OCI-LY3 (cell line): ENCODE data around the gene C22orf31.
"Not testable (repeated sequence)": the region's sequence is repeated elsewhere in the genome, so short reads cannot be mapped to it uniquely, and the experiment has no call there.

ENCODE experiments used
- H2AFZ ChIP-seq: fragments of 200-600, 300-600 bp; shearing (Covaris generic); 2 replicates; pipeline ENCODE4 v1.6.0; 2014; ENCODE audit warnings: antibody characterized with exemption, low read depth, low read length
- H3K27ac ChIP-seq: fragments of 200-600, 300-600 bp; sonication (generic); 2 replicates; pipeline ENCODE4 v1.5.1; 2014; ENCODE audit warnings: mild to moderate bottlenecking, low read length, moderate library complexity, mixed read lengths
- H3K27me3 ChIP-seq: fragments of 200-600, 300-600 bp; sonication (generic); 2 replicates; pipeline ENCODE4 v1.6.1; 2014; ENCODE audit warnings: low read depth, low read length, mixed read lengths
- H3K36me3 ChIP-seq: fragments of 200-600, 300-600 bp; sonication (generic); replicated peaks from 2 replicates; pipeline ENCODE3; 2014; ENCODE audit warnings: low read depth, low read length, mixed read lengths
- H3K4me1 ChIP-seq: fragments of 300-600, 200-600 bp; sonication (generic); 2 replicates; pipeline ENCODE4 v1.6.1; 2014; ENCODE audit warnings: low read length, mixed read lengths
- H3K4me2 ChIP-seq: fragments of 200-600, 300-600 bp; sonication (generic); 2 replicates; pipeline ENCODE4 v1.6.1; 2014; ENCODE audit warnings: low read length, mixed read lengths
- H3K4me3 ChIP-seq: fragments of 300-600, 200-600 bp; sonication (generic); 2 replicates; pipeline ENCODE4 v1.5.1; 2014; ENCODE audit warnings: antibody characterized with exemption, mild to moderate bottlenecking, low read length, moderate library complexity
- H3K79me2 ChIP-seq: fragments of 300-600, 200-600 bp; shearing (Covaris generic); 2 replicates; pipeline ENCODE4 v1.6.1; 2014; ENCODE audit warnings: mild to moderate bottlenecking, low read length, mixed read lengths
- H3K9ac ChIP-seq: fragments of 300-600, 200-600 bp; shearing (Covaris generic); 2 replicates; pipeline ENCODE4 v1.6.0; 2014; ENCODE audit warnings: mild to moderate bottlenecking, low read length, moderate library complexity
- H3K9me3 ChIP-seq: fragments of 200-600, 300-600 bp; shearing (Covaris generic); 2 replicates; pipeline ENCODE4 v1.6.1; 2014; ENCODE audit warnings: low read length, mixed read lengths; ENCODE audit not compliant: insufficient read depth
- H4K20me1 ChIP-seq: fragments of 200-600, 300-600 bp; sonication (generic); 2 replicates; pipeline ENCODE4 v1.6.1; 2016; ENCODE audit warnings: low read length, mixed read lengths; ENCODE audit not compliant: insufficient read depth
- EZH2phosphoT487 ChIP-seq: fragments of 200-600 bp; shearing (Covaris generic); IDR thresholded peaks from 2 replicates; pipeline ENCODE4 v1.6.1; 2018; ENCODE audit warnings: antibody characterized with exemption, mixed run types, low read depth
- TF ChIP-seq, protein P1 (sequence below): fragments of 200-600, 300-600 bp; sonication (generic); IDR thresholded peaks from 2 replicates; pipeline ENCODE4 v1.5.1; 2014; ENCODE audit warnings: antibody characterized with exemption, low read length, low read depth

C22orf31 gene

GRCh38 chr22:29088809-29089208 is 27.2 kb upstream of the C22orf31 start:
- H4K20me1 ChIP-seq: no peaks in the 10 kb centered on the region
- H3K4me1 ChIP-seq: no peaks in the 10 kb centered on the region
- no peak overlapping the region for H3K4me3 ChIP-seq
- H3K4me2 ChIP-seq: no peak overlapping the region
- no peaks in the 10 kb centered on the region for H3K79me2 ChIP-seq
- no peaks in the 10 kb centered on the region for H3K36me3 ChIP-seq
- no peak for TF ChIP-seq EZH2phosphoT487
- H3K27me3 ChIP-seq: peaks cover 27% of the 10 kb centered on the region
- H2AFZ ChIP-seq: no peak overlapping the region
- no peak overlapping the region for H3K9ac ChIP-seq
- H3K9me3 ChIP-seq: no peaks in the 10 kb centered on the region
- no peak overlapping the region for H3K27ac ChIP-seq

DNA sequence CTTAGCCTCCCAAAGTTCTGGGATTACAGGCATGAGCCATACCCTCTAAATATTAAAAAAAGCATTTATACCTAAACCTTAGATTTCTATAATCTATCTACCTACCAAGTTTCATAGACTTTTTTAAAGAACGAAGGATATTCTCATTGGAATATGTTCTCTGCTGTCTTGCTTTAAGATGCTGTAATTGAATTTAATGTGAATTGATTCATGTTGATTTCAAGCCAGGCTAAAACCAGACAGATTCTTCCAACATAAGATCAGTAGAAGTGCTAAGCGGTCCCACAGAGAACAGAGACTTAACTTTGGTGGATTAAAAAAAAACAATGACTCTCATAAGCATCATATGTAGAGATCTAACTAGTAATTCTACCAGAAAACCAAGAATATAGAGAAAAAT is 25.4 kb upstream of the C22orf31 start:
- H2AFZ ChIP-seq: no peak overlapping the region
- no peak overlapping the region for H3K9ac ChIP-seq
- no peaks in the 10 kb centered on the region for H3K9me3 ChIP-seq
- H3K4me2 ChIP-seq: no peak overlapping the region
- H3K27me3 ChIP-seq: peaks cover 27% of the 10 kb centered on the region
- H3K4me1 ChIP-seq: no peaks in the 10 kb centered on the region
- H3K79me2 ChIP-seq: no peaks in the 10 kb centered on the region
- H3K27ac ChIP-seq: no peak overlapping the region
- no peaks in the 10 kb centered on the region for H3K36me3 ChIP-seq
- H4K20me1 ChIP-seq: no peaks in the 10 kb centered on the region
- H3K4me3 ChIP-seq: no peak overlapping the region
- TF ChIP-seq EZH2phosphoT487: no peak
- TF ChIP-seq, protein P1, sequence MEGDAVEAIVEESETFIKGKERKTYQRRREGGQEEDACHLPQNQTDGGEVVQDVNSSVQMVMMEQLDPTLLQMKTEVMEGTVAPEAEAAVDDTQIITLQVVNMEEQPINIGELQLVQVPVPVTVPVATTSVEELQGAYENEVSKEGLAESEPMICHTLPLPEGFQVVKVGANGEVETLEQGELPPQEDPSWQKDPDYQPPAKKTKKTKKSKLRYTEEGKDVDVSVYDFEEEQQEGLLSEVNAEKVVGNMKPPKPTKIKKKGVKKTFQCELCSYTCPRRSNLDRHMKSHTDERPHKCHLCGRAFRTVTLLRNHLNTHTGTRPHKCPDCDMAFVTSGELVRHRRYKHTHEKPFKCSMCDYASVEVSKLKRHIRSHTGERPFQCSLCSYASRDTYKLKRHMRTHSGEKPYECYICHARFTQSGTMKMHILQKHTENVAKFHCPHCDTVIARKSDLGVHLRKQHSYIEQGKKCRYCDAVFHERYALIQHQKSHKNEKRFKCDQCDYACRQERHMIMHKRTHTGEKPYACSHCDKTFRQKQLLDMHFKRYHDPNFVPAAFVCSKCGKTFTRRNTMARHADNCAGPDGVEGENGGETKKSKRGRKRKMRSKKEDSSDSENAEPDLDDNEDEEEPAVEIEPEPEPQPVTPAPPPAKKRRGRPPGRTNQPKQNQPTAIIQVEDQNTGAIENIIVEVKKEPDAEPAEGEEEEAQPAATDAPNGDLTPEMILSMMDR: no peak

DNA sequence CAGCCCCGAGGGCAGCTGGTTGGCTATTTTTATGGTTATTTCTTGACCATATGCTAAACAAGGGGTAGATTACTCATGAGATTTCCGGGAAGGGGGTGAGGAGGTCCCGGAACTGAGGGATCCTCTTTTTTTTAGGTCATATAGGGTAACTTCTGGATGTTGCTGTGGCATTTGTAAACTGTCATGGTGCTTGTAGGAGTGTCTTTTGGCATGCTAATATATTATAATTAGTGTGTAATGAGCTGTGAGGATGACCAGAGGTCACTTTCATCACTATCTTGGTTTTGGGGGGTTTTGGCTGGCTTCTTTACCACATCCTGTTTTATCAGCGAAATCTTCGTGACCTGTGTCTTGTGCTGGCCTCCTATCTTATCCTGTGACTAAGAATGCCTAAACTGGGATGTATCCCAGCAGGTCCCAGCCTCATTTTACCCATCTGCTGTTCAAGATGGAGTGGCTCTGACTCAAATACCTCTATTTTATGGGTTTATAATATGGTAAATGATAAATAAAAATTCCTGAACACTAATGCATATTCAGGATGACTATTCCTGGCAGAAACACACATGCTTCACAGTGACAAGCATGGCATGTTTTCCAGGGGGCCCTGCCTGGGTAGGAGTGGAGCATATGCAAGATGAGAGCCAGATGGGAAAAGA is 22.4 kb upstream of the C22orf31 start:
- Histone ChIP-seq H2AFZ (no peak overlapping the region), H3K4me3 (no peak overlapping the region), H4K20me1 (no peaks in the 10 kb centered on the region), H3K27me3 (peaks cover 8% of the 10 kb centered on the region), H3K4me1 (no peaks in the 10 kb centered on the region), H3K9me3 (no peaks in the 10 kb centered on the region), H3K36me3 (no peaks in the 10 kb centered on the region), H3K27ac (no peak overlapping the region), H3K79me2 (no peaks in the 10 kb centered on the region), H3K4me2 (no peak overlapping the region), H3K9ac (no peak overlapping the region)
- TF ChIP-seq, protein P1: no peak
- TF ChIP-seq EZH2phosphoT487: no peak

DNA sequence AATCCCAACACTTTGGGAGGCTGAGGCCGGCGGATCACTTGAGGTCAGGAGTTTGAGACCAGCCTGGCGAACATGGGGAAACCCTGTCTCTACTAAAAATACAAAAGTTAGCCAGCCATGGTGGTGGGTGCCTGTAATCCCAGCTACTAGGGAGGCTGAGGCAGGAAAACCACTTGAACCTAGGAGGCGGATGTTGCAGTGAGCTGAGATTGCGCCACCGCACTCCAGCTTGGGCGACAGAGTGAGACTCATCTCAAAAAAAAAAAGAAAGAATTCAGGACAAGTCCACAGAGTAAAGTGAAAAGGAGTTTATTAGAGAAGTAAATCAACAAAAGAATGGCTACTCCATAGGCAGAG is 21.9 kb upstream of the C22orf31 start:
- not testable (repeated sequence) for H3K27me3 ChIP-seq, H3K36me3 ChIP-seq, H3K27ac ChIP-seq, H3K4me3 ChIP-seq, H2AFZ ChIP-seq, H3K79me2 ChIP-seq, H4K20me1 ChIP-seq, H3K4me2 ChIP-seq, H3K9ac ChIP-seq, H3K9me3 ChIP-seq, H3K4me1 ChIP-seq

- TF ChIP-seq, protein P1: no peak
- TF ChIP-seq EZH2phosphoT487: no peak
- peaks cover 3% of the 10 kb centered on the region; the same call in 1 of the 2 replicates for H3K27me3 ChIP-seq
- no peaks in the 10 kb centered on the region for H4K20me1 ChIP-seq
- H3K4me2 ChIP-seq: no peak overlapping the region
- no peak overlapping the region for H3K4me3 ChIP-seq
- H3K79me2 ChIP-seq: no peaks in the 10 kb centered on the region
- H2AFZ ChIP-seq: no peak overlapping the region
- no peaks in the 10 kb centered on the region for H3K9me3 ChIP-seq
- no peaks in the 10 kb centered on the region for H3K36me3 ChIP-seq
- H3K27ac ChIP-seq: no peak overlapping the region
- H3K4me1 ChIP-seq: no peaks in the 10 kb centered on the region
- H3K9ac ChIP-seq: no peak overlapping the region
Observed at GRCh38 chr22:29082826-29083545, 21.4 kb upstream of the C22orf31 start.
